Osteocyte (in vitro differentiated cells): ENCODE data around the gene STUM. TPM values are rescaled to one million over a fixed set of nuclear protein-coding genes. Genes with fewer than 3 reads are reported as not detected.

Experiments
- DNase-seq: peaks from one replicate; pipeline ENCODE4 v3.0.0; 2021; ENCODE audit warnings: mixed read lengths; ENCODE audit not compliant: unreplicated experiment; ENCODE audit errors: extremely low spot score
- H3K27ac Mint-ChIP-seq: one replicate; pipeline ENCODE4 v1.8.0; 2021; ENCODE audit warnings: mild to moderate bottlenecking, mixed read lengths; ENCODE audit not compliant: unreplicated experiment
- H3K27me3 Mint-ChIP-seq: one replicate; pipeline ENCODE4 v1.8.0; 2021; ENCODE audit warnings: mixed read lengths; ENCODE audit not compliant: unreplicated experiment
- H3K36me3 Mint-ChIP-seq: one replicate; pipeline ENCODE4 v1.8.0; 2021; ENCODE audit warnings: mixed read lengths; ENCODE audit not compliant: unreplicated experiment
- H3K4me1 Mint-ChIP-seq: one replicate; pipeline ENCODE4 v1.8.0; 2021; ENCODE audit warnings: mixed read lengths; ENCODE audit not compliant: unreplicated experiment
- H3K4me3 Mint-ChIP-seq: one replicate; pipeline ENCODE4 v1.8.0; 2021; ENCODE audit warnings: mild to moderate bottlenecking, moderate library complexity, mixed read lengths; ENCODE audit not compliant: unreplicated experiment
- H3K9me3 Mint-ChIP-seq: one replicate; pipeline ENCODE4 v1.8.0; 2021; ENCODE audit warnings: mixed read lengths; ENCODE audit not compliant: unreplicated experiment
- total RNA-seq: library from RNA; stranded (reverse); gene quantifications from 2 replicates; pipeline ENCODE4 v1.2.1, GENCODE V29; 2021
- TF ChIP-seq, protein P1 (sequence below): fragments of 200-600 bp; sonication (generic); IDR thresholded peaks from 2 replicates; pipeline ENCODE4 v1.5.0; 2021; ENCODE audit warnings: antibody characterized with exemption, mild to moderate bottlenecking, moderate library complexity

STUM gene
- total RNA-seq, 1 donor from 2014 or later, result 0.35 TPM

DNA sequence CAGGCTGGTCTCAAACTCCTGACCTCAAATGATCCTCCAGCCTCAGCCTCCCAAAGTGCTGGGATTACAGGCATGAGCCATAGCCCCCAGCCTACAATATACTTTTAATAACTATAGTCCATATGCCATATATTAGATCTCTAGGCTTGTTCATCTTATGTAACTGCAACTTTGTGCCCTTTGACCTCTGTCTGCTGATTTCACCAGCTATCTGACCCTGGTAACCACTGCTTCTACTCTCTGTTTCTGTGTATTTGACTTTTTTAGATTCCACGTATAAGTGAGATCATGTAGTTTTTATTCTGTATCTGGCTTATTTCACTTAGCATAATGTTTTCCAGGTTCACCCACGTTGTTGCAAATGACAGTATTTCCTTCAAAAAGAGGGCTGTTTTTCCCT is 25.5 kb downstream of the STUM start:
- H3K4me1 Mint-ChIP-seq, result no peaks in the 10 kb centered on the region
- H3K4me3 Mint-ChIP-seq, result no peak overlapping the region
- H3K27me3 Mint-ChIP-seq, result peaks cover 11% of the 10 kb centered on the region
- H3K36me3 Mint-ChIP-seq, result no peaks in the 10 kb centered on the region
- TF ChIP-seq, protein P1, sequence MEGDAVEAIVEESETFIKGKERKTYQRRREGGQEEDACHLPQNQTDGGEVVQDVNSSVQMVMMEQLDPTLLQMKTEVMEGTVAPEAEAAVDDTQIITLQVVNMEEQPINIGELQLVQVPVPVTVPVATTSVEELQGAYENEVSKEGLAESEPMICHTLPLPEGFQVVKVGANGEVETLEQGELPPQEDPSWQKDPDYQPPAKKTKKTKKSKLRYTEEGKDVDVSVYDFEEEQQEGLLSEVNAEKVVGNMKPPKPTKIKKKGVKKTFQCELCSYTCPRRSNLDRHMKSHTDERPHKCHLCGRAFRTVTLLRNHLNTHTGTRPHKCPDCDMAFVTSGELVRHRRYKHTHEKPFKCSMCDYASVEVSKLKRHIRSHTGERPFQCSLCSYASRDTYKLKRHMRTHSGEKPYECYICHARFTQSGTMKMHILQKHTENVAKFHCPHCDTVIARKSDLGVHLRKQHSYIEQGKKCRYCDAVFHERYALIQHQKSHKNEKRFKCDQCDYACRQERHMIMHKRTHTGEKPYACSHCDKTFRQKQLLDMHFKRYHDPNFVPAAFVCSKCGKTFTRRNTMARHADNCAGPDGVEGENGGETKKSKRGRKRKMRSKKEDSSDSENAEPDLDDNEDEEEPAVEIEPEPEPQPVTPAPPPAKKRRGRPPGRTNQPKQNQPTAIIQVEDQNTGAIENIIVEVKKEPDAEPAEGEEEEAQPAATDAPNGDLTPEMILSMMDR, result no peak
- H3K9me3 Mint-ChIP-seq, result no peaks in the 10 kb centered on the region
- DNase-seq, result no peak
- no peak overlapping the region for H3K27ac Mint-ChIP-seq

- no peak overlapping the region for H3K4me3 Mint-ChIP-seq
- H3K4me1 Mint-ChIP-seq, result no peaks in the 10 kb centered on the region
- TF ChIP-seq, protein P1, result no peak
- no peak overlapping the region for H3K27ac Mint-ChIP-seq
- H3K27me3 Mint-ChIP-seq, result peaks cover 15% of the 10 kb centered on the region
- no peaks in the 10 kb centered on the region for H3K36me3 Mint-ChIP-seq
- no peak for DNase-seq
- H3K9me3 Mint-ChIP-seq, result no peaks in the 10 kb centered on the region
These were observed 26.2 kb downstream of the STUM start for GRCh38 chr1:226574591-226575435.

DNA sequence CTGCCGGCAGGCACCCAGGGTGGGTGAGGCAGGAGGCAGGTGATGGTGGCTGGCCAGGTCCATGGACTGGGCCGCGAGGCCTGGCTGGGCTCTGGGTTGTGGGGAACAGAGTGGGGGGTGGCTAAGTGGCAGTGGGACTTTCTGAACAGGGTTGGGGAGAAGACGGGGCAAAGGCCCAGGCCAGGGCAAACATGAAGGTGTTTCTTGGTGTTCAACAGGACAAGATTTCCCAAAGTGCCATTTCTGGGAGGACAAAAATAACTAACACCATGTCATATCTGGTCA is 26.8 kb downstream of the STUM start:
- no peaks in the 10 kb centered on the region for H3K9me3 Mint-ChIP-seq
- DNase-seq, result no peak
- TF ChIP-seq, protein P1, result no peak
- no peak overlapping the region for H3K4me3 Mint-ChIP-seq
- H3K27me3 Mint-ChIP-seq, result peaks cover 12% of the 10 kb centered on the region
- H3K4me1 Mint-ChIP-seq, result no peaks in the 10 kb centered on the region
- no peak overlapping the region for H3K27ac Mint-ChIP-seq
- no peaks in the 10 kb centered on the region for H3K36me3 Mint-ChIP-seq

GRCh38 chr1:226575739-226576378 is 27.3 kb downstream of the STUM start:
- Mint-ChIP-seq H3K36me3 (no peaks in the 10 kb centered on the region), H3K27me3 (peaks cover 10% of the 10 kb centered on the region), H3K4me1 (no peaks in the 10 kb centered on the region), H3K27ac (no peak overlapping the region), H3K4me3 (no peak overlapping the region), H3K9me3 (peaks cover 3% of the 10 kb centered on the region)
- DNase-seq, result no peak
- TF ChIP-seq, protein P1, result no peak

DNA sequence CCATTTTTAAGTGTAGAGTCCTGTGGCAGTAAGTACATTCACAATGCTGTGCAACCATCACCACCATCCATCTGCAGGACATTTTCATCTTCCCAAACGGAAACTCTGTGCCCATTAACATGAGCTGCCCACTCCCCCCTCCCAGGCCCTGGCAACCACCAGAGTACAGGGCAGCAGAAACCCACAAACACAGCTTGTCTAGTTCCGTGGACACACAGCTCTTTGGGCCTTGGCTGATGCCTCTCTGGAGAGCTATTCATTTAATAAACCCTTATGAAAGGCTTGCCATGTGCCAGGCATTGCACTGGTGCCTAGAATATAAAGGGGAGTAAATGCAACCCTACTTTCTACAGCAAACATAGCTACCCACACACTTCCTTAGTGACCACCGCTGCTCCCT is 28.0 kb downstream of the STUM start:
- no peaks in the 10 kb centered on the region for H3K36me3 Mint-ChIP-seq
- no peak for DNase-seq
- TF ChIP-seq, protein P1, result no peak
- no peak overlapping the region for H3K27ac Mint-ChIP-seq
- H3K27me3 Mint-ChIP-seq, result peaks cover 10% of the 10 kb centered on the region
- no peak overlapping the region for H3K4me3 Mint-ChIP-seq
- H3K9me3 Mint-ChIP-seq, result peaks cover 5% of the 10 kb centered on the region
- no peaks in the 10 kb centered on the region for H3K4me1 Mint-ChIP-seq
